Measurements from ENCODE around the gene METTL17.
"Not testable (repeated sequence)": the region's sequence is repeated elsewhere in the genome, so short reads cannot be mapped to it uniquely, and the experiment has no call there.

Gene METTL17

DNA sequence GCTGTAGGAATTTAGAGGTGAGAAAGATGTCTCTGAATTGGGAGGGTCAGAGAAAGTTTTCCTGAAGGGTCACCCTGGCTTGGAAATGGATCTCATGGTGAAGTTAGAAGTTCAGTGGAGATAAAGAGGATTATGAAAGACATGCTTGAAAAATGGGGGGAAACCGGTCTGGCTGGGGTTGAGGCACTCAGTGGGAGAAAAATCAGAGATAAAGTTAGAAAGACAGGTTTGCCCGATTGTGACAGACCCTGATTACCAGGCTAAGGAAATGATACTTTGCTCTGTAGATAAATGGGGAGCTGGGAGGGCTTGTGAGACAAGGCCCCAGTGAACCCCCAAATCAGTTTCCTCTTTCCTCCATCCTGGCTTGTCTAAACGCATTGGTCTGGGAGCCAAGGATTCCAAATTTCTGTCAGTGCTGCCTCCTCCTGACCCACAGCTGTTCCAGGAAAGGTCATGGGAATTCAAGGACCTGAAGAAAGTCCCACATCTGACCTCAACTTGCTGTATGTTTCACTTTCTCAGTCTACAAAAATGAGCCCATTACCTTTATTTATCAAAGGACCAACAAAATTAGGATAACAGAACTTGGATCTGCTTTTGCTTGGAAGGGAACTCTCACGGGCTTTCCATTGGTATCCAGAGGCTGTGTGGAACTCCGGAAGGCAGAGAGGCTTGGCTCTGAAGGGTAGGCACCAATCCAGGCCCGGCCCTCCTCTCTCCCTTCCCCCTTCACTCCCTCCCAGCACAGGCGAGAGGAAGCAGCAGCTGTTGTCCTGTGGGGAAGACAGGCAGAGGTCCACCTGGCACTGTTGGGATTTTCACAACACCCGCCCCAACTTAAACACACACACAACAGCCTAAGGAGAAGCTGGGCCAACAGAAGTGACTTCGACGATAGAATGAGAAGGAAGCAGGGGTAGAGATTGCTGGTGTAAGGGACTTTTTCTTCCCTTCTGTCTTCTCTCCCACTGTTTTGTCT lies 49.0 kb downstream of the METTL17 start:
- Histone ChIP-seq H3K36me3 (ENCODE audit: insufficient read depth, low read length) (no peaks in the 10 kb centered on the region), H3K27me3 (ENCODE audit: insufficient read depth, low read length) (no peaks in the 10 kb centered on the region), H3K27ac (ENCODE audit: low read depth, low read length) (no peak overlapping the region), H3K4me3 (ENCODE audit: low read length) (no peak overlapping the region), H3K4me1 (ENCODE audit: insufficient read depth, low read length) (peaks cover 16% of the 10 kb centered on the region), H3K9me3 (ENCODE audit: insufficient read depth, low read depth, low read length) (no peaks in the 10 kb centered on the region), H3K9ac (ENCODE audit: low read depth, low read length) (no peak overlapping the region; the same call in 1 of the 2 replicates)
- 37% methylated on average over 7 of the region's 10 CpGs for WGBS

DNA sequence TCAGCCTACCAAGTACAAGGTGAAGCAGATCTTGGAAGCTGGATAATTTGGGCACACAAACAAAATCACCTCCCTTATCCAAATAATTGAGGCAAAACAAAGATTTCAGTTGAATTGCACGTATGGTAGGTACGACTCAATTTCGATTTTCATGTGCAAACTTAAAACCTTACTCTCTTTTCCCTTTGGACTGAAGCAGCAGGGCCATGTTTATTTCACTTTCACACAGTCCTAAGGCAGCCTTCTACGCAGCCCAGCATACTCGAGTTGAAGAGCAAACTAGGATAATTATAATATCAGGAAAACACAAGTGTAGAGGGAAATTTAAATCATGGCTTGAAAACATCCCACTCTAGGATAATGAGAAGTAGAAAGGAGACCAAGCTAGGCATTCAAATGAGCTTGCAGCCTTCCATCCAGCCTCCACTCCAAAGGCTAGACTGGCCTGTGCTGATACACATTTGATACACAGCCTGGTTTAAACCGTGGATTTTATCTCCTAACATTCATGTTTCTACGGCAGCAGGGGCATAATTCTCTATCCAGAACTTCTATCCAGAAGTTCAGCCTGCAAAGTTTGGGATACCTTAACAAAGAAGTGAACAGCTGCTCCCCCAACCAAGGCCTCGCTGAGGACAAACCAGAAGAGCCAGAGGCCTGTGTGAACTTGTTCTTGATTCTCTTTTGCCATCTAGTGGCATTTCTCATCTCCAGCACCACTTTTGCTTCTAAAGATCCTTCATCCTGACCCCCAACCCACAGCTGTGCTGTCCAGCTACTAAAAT lies 50.0 kb downstream of the METTL17 start:
- H3K36me3 ChIP-seq (ENCODE audit: insufficient read depth, low read length) = no peaks in the 10 kb centered on the region
- H3K9me3 ChIP-seq (ENCODE audit: insufficient read depth, low read depth, low read length) = no peaks in the 10 kb centered on the region
- no peaks in the 10 kb centered on the region for H3K27me3 ChIP-seq (ENCODE audit: insufficient read depth, low read length)
- H3K4me1 ChIP-seq (ENCODE audit: insufficient read depth, low read length) = peaks cover 16% of the 10 kb centered on the region
- no peak overlapping the region for H3K27ac ChIP-seq (ENCODE audit: low read depth, low read length)
- no peak overlapping the region for H3K9ac ChIP-seq (ENCODE audit: low read depth, low read length)
- no peak overlapping the region for H3K4me3 ChIP-seq (ENCODE audit: low read length)
- WGBS = 61% methylated on average over 6 of the region's 8 CpGs

DNA sequence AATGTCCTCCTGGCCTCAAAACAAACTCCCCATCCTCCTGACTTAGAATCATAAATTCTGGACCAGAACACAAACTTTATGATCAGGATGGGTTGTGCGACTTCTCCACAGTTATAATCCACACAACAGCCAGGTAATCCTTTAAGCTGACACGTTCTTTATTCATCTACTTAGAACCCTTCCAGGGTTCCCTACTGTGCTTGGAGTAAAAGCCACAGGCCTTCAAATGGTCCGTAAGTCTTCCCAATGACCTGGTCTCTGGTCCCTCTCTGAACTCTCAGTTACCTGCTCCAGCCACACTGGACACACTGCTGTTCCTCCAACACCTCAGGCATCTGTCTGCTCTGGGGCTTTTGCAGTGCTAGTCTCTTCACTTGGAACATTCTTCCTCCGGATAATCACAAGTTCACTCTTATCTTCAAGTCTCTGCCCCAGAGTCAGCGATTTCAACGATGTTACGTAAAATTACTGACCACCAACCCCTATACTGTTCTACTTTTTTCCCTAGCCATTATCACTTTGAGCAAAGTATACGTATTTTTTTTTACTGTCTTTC lies 50.7 kb downstream of the METTL17 start:
- Histone ChIP-seq H3K4me1 (ENCODE audit: insufficient read depth, low read length) (peaks cover 16% of the 10 kb centered on the region), H3K27me3 (ENCODE audit: insufficient read depth, low read length) (no peaks in the 10 kb centered on the region), H3K36me3 (ENCODE audit: insufficient read depth, low read length) (no peaks in the 10 kb centered on the region), H3K27ac (ENCODE audit: low read depth, low read length) (no peak overlapping the region), H3K9me3 (ENCODE audit: insufficient read depth, low read depth, low read length) (no peaks in the 10 kb centered on the region), H3K9ac (ENCODE audit: low read depth, low read length) (no peak overlapping the region), H3K4me3 (ENCODE audit: low read length) (no peak overlapping the region)
- 78% methylated on average over 8 of the region's 8 CpGs for WGBS

DNA sequence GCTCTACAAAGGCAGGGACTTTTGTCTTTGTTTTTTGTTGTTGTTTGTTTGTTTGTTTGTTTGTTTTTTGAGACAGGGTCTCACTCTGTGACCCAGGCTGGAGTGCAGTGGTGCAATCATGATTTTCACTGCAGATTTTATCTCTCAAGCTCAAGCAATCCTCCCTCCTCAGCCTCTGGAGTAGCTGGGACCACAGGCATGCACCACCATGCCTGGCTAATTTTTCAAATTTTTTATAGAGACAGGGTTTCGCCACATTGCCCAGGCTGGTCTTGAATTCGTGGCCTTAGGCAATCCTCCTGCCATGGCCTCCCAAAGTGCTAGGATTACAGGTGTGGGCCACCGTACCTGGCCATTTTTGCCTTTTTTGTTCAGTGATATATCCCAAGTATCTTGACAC lies 51.2 kb downstream of the METTL17 start:
- H3K36me3 ChIP-seq (ENCODE audit: insufficient read depth, low read length); H3K9me3 ChIP-seq (ENCODE audit: insufficient read depth, low read depth, low read length); H3K27me3 ChIP-seq (ENCODE audit: insufficient read depth, low read length); H3K9ac ChIP-seq (ENCODE audit: low read depth, low read length); H3K27ac ChIP-seq (ENCODE audit: low read depth, low read length); H3K4me3 ChIP-seq (ENCODE audit: low read length): not testable (repeated sequence)
- WGBS = 92% methylated on average over 3 of the region's 3 CpGs
- H3K4me1 ChIP-seq (ENCODE audit: insufficient read depth, low read length) = peaks cover 16% of the 10 kb centered on the region

DNA sequence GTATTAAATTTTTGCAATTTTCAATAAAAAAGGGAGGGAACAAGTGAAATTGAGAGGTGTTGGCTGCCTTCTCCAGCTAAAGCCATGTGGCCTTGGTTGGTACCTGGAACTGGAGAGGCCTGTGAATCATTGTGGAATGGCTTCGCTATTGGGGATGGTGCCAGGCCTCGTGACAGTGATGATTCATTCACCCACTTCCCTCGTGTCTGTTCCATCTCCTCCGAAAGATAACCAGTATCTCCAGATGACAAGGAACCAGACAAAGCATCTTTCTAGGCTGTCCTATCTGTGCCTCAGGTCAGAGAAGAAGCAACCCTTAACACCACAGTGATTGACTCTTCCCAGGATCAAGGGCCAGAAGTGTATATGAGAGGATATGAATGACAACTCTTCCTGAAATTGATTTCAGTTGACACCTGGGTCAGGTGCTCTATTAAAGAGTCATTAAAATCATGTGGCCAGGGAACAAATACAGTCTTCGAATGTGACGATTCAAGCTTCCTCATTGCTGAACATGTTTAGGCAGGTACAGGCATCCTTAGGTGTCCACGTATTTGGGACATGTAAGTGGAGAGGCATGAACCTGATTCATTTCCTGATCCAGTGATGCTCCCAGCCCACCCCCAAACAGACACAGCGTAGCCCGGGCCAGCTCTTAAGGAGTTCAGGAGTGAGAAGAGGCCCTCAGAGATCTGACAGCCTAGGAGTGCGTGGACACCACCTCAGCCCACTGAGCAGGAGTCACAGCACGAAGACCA lies 52.1 kb downstream of the METTL17 start, which contains the start of gene RNASE7:
TSS of gene RNASE7 (plus strand) at position 687 of the 758 bp plus-strand sequence. CDS start 631 bp downstream, outside the sequence.
- no peaks in the 10 kb centered on the region for H3K36me3 ChIP-seq (ENCODE audit: insufficient read depth, low read length)
- no peak within 1 kb of the TSS for H3K4me3 ChIP-seq (ENCODE audit: low read length)
- H3K27ac ChIP-seq (ENCODE audit: low read depth, low read length) = no peak within 1 kb of the TSS
- no peak within 1 kb of the TSS for H3K9ac ChIP-seq (ENCODE audit: low read depth, low read length)
- H3K4me1 ChIP-seq (ENCODE audit: insufficient read depth, low read length) = peaks cover 16% of the 10 kb centered on the region
- no peaks in the 10 kb centered on the region for H3K9me3 ChIP-seq (ENCODE audit: insufficient read depth, low read depth, low read length)
- H3K27me3 ChIP-seq (ENCODE audit: insufficient read depth, low read length) = no peaks in the 10 kb centered on the region
- 90% methylated on average over 11 of the region's 11 CpGs for WGBS

DNA sequence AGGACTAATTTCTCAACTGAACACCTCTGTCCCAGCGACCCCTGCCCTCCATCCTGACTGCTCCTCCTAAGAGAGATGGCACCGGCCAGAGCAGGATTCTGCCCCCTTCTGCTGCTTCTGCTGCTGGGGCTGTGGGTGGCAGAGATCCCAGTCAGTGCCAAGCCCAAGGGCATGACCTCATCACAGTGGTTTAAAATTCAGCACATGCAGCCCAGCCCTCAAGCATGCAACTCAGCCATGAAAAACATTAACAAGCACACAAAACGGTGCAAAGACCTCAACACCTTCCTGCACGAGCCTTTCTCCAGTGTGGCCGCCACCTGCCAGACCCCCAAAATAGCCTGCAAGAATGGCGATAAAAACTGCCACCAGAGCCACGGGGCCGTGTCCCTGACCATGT lies 53.1 kb downstream of the METTL17 start:
- Histone ChIP-seq H3K27me3 (ENCODE audit: insufficient read depth, low read length) (no peaks in the 10 kb centered on the region), H3K27ac (ENCODE audit: low read depth, low read length) (no peak overlapping the region), H3K9ac (ENCODE audit: low read depth, low read length) (no peak overlapping the region), H3K9me3 (ENCODE audit: insufficient read depth, low read depth, low read length) (no peaks in the 10 kb centered on the region), H3K4me1 (ENCODE audit: insufficient read depth, low read length) (peaks cover 16% of the 10 kb centered on the region), H3K4me3 (ENCODE audit: low read length) (no peak overlapping the region), H3K36me3 (ENCODE audit: insufficient read depth, low read length) (no peaks in the 10 kb centered on the region)
- WGBS = 88% methylated on average over 8 of the region's 8 CpGs

DNA sequence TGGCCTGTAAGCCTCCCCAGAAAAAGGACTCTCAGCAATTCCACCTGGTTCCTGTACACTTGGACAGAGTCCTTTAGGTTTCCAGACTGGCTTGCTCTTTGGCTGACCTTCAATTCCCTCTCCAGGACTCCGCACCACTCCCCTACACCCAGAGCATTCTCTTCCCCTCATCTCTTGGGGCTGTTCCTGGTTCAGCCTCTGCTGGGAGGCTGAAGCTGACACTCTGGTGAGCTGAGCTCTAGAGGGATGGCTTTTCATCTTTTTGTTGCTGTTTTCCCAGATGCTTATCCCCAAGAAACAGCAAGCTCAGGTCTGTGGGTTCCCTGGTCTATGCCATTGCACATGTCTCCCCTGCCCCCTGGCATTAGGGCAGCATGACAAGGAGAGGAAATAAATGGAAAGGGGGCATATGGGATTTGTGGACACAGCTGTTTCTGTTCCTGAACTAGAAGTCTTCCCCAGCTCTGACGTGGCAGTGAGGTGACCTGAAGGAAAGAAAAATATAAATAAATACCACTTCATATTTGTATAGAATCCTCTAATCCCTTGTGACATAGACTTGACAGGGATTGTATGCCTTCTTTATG lies 53.7 kb downstream of the METTL17 start:
- Histone ChIP-seq H3K9ac (ENCODE audit: low read depth, low read length) (no peak overlapping the region), H3K27me3 (ENCODE audit: insufficient read depth, low read length) (no peaks in the 10 kb centered on the region), H3K36me3 (ENCODE audit: insufficient read depth, low read length) (no peaks in the 10 kb centered on the region), H3K4me1 (ENCODE audit: insufficient read depth, low read length) (peaks cover 15% of the 10 kb centered on the region), H3K4me3 (ENCODE audit: low read length) (no peak overlapping the region), H3K27ac (ENCODE audit: low read depth, low read length) (no peak overlapping the region), H3K9me3 (ENCODE audit: insufficient read depth, low read depth, low read length) (no peaks in the 10 kb centered on the region)
- WGBS = 83% methylated on average over 1 of the region's 2 CpGs

DNA sequence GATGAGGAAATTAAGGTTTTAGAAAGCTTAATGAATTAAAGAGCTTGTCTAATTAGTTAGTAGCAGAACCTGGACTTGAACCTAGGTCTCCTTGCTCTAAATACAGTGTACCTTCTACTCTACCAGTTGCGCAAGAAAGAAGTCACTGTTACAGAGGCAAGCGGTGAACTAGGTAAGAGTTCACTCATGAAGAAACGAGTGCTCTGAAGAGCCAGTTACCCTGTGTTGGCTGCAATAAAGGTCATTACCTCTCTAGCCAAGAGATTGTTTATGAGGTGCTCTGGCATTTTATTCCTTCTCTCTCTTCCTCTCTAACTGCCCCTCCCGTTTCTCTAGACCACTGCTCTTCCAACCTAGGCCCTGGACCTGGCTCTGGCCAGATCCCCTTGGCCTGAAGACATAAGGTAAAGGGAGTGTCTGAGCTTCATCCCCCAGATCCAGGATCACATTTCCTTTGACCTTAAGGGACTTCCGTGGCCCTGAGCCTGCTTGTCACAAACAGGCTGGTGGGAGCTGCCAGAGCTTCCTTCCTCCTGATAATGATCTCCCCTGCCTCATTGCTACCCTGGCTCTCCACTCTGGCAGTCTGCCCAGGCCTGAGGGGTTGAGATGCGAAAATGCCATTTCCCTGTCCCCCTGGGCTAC lies 54.3 kb downstream of the METTL17 start:
- no peak overlapping the region for H3K9ac ChIP-seq (ENCODE audit: low read depth, low read length)
- 89% methylated on average over 6 of the region's 6 CpGs for WGBS
- no peaks in the 10 kb centered on the region for H3K27me3 ChIP-seq (ENCODE audit: insufficient read depth, low read length)
- H3K4me3 ChIP-seq (ENCODE audit: low read length) = no peak overlapping the region
- peaks cover 9% of the 10 kb centered on the region for H3K4me1 ChIP-seq (ENCODE audit: insufficient read depth, low read length)
- no peaks in the 10 kb centered on the region for H3K9me3 ChIP-seq (ENCODE audit: insufficient read depth, low read depth, low read length)
- no peaks in the 10 kb centered on the region for H3K36me3 ChIP-seq (ENCODE audit: insufficient read depth, low read length)
- H3K27ac ChIP-seq (ENCODE audit: low read depth, low read length) = no peak overlapping the region
